HG03571 (cell line): ENCODE results near the gene MAGIX.
A peak's percentile ranks its signal among the peaks of the same experiment; 100 is the strongest.
"Not testable (repeated sequence)": the region's sequence is repeated elsewhere in the genome, so short reads cannot be mapped to it uniquely, and the experiment has no call there.

Experiments used
- ATAC-seq: cut with Tn5 transposase; IDR thresholded peaks from one replicate; pipeline ENCODE4 v1.9.1; 2021; ENCODE audit not compliant: unreplicated experiment

MAGIX gene

GRCh38 chrX:49162620-49163019, at the start of gene MAGIX:
MAGIX (plus strand) TSS chrX:49162758; CDS start chrX:49162890, 132 bp downstream.
- no peak for ATAC-seq

- ATAC-seq: no peak
These were observed 46.5 kb upstream of the MAGIX start for GRCh38 chrX:49116076-49116475.

GRCh38 chrX:49116716-49117115, 45.8 kb upstream of the MAGIX start:
- ATAC-seq: no peak

- ATAC-seq: no peak
These were observed 45.0 kb upstream of the MAGIX start for GRCh38 chrX:49117581-49117980.

- no peak for ATAC-seq
These were observed 42.5 kb upstream of the MAGIX start for GRCh38 chrX:49120091-49120490.

- ATAC-seq: no peak
These were observed 40.1 kb upstream of the MAGIX start for GRCh38 chrX:49122499-49122898.

- ATAC-seq: not testable (repeated sequence)
These were observed 34.8 kb upstream of the MAGIX start for GRCh38 chrX:49127742-49128258.

GRCh38 chrX:49129427-49129826, 33.1 kb upstream of the MAGIX start:
- ATAC-seq: no peak

- ATAC-seq: not testable (repeated sequence)
These were observed 30.3 kb upstream of the MAGIX start for GRCh38 chrX:49132275-49132674.

- no peak for ATAC-seq
These were observed 28.8 kb upstream of the MAGIX start for GRCh38 chrX:49133759-49134158.

GRCh38 chrX:49137492-49137891, 25.1 kb upstream of the MAGIX start:
- ATAC-seq: no peak

- ATAC-seq: no peak
These were observed 22.8 kb upstream of the MAGIX start for GRCh38 chrX:49139713-49140112.

GRCh38 chrX:49142264-49142663, 20.3 kb upstream of the MAGIX start:
- ATAC-seq: not testable (repeated sequence)

GRCh38 chrX:49143154-49143553, 19.4 kb upstream of the MAGIX start:
- ATAC-seq: not testable (repeated sequence)

- no peak for ATAC-seq
These were observed 15.3 kb upstream of the MAGIX start for GRCh38 chrX:49147282-49147681.

- ATAC-seq: no peak
These were observed 14.6 kb upstream of the MAGIX start for GRCh38 chrX:49147936-49148335.

GRCh38 chrX:49148390-49149100, 14.0 kb upstream of the MAGIX start:
- ATAC-seq: not testable (repeated sequence)

- not testable (repeated sequence) for ATAC-seq
These were observed 13.3 kb upstream of the MAGIX start for GRCh38 chrX:49149291-49149690.

- ATAC-seq: no peak
These were observed 9.1 kb upstream of the MAGIX start for GRCh38 chrX:49153467-49153866.

GRCh38 chrX:49155243-49155899, 7.2 kb upstream of the MAGIX start:
- no peak for ATAC-seq

GRCh38 chrX:49155900-49156837, 6.4 kb upstream of the MAGIX start:
- peak; percentile 87 for ATAC-seq
